ENCODE measurements around the gene COL4A1. TPM values are rescaled to one million over a fixed set of nuclear protein-coding genes. Genes with fewer than 3 reads are reported as not detected.

Gene COL4A1
- total RNA-seq, 1 donor from 2014 or later = 1,996 TPM

DNA sequence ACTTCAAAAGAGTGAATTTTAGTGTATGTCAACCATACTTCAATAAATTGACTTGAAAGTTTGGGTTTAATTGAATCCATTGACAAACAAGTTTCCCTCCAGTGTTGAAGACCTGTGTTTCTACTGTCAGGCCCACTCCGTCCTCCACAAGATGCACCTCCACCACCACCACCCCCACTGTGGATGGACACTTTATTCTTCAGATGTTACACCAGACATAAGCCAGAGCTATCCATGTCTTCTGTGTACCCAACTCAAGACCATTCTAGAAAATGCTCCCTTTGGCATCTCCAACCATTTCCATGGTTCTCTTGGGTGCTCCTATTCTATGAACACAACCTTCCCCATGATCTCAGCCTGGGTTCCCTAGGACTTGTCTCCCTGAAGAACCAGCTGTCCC is 207.0 kb downstream of the COL4A1 start:
- DNase-seq (ENCODE audit: low spot score) = no peak

Small RNAs within 50 kb of the gene (microRNA-seq; reads per million reads assigned to microRNA genes)
- not detected for gene MIR8073 (ENCODE audit: borderline number of aligned reads)

Other genes with a start within 250 kb of the COL4A1 start
- gene COL4A2, start 127 bp upstream of the COL4A1 start, total RNA-seq = 1,333 TPM

Data from mesenteric fat pad (tissue), 1 donor.